Bone marrow (tissue), 2 donors: ENCODE results near the gene CIAO2A.
"Not testable (repeated sequence)": the region's sequence is repeated elsewhere in the genome, so short reads cannot be mapped to it uniquely, and the experiment has no call there.

Experiments
- DNase-seq, 2 donors: peaks; one replicate each; lab custom pipeline; 2025; lab: John Stamatoyannopoulos, UW

CIAO2A gene, protein sequence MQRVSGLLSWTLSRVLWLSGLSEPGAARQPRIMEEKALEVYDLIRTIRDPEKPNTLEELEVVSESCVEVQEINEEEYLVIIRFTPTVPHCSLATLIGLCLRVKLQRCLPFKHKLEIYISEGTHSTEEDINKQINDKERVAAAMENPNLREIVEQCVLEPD

DNA sequence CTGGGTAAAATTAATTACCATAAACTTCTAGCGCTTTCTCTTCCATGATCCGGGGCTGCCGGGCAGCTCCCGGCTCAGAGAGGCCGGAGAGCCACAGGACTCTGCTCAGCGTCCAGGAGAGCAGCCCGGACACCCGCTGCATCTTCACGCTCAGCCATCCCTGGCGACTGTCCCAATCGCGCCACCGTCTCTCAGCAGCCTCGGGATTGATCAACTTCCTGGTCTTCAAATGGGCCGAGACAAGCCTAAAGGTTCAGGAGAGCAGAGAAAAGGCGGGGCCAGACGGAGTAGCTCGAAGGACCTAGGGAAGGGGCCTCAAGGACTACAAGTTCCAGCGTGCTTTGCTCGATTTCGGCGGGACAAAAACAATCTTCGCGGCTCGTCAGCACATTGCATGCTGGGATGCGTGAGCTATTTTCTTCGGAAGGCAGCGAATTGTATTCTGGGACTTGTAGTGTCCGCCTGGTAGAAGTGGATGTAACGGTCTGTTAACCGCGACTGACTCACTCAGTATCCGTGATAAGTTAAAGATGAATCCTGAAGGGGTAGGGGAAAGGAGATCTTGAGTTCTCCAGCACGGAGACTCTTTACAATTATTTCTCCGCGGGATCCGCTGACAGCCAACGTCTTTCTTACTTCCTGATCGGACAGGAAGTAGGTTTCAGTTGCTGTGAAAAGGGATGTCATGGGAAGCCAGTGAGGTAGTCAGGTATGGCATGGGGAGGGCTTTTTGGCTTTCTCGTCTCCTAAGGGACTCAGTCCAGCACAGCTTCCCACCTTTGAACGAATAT is at the start of gene CIAO2A:
CIAO2A (minus strand) TSS at position 212 of the 791 bp plus-strand sequence; CDS start at position 142, 70 bp downstream.
- DNase-seq, result peak; percentile 68 to 99

DNA sequence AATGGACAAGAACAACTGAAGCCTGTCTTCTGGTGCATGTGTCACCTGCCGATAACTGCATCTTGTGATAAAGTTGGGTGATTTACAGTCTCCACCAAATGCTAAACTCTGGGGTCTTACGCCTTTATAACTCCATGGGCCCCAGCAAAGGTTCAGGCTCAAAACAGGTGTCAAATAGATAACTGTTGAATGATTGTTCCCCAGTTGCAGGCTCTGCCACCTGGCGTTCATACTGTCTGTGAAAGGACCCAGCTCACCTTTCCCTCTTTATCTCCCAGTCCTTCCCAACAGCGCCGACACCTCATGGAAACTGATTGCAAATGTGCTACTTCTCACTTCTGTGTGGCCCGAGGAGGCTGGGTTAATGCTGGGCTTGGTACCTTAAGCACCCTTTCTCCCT is 49.6 kb upstream of the CIAO2A start:
- DNase-seq, result no peak

DNA sequence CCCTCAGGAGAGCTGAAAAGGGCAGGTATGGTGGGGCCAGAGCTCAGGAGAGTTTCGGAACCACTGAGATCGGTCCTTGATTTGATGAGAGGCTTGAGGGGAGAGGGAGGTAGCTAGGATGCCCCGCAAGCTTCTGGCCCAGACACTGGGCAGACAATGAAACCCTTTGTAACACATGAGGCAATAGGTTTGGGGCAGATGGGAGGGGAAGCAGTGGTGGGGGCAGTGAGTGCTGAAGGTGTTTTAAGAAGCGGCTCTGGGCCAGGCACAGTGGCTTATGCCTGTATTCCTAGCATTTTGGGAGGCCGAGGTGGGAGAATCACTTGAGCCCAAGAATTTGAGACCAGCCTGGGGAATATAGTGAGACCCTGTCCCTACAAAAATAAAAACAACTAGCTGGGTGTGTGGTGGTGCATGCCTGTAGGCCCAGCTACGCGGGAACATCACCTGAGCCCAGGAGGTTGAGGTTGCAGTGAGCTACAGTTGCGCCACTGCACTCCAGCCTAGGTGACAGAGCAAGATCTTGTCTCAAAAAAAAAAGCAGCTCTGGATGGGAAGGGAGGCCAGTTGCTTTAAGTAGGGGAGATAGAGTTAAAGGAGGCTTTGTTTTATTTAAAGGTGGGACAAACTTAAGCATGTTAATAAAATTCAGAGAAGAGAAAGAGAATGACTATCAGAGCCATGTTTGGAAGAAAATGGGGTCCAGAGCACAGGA is 48.3 kb upstream of the CIAO2A start:
- no peak for DNase-seq

DNA sequence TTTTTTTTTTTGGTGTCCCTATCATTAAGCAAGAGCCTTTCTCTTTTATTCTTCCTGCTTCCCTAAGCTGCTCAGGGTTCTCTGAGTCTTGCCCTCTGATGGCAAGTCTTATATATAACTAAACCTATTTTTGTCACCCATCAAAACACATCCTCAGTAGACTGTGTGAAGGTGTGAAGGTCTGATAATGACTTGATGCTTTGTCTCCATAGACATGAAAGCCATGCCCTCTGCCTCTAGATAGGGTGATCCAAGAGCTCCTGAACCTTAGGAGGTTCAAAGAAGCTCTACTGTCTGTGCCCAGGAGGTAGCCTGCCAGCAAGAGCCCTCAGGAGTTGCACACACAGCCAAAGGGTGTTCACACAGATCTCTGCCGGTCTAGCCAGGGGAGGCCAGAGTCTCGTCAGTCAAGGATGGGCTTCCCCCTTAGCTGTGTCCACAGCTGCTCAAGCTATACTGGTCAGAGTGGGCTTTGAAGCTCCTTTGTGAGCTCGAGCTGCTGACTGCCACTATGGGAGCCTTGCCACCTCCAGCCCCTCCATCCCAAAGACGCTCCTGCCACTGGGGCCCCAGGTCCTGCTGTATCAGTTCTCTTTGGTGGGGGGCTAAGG is 44.8 kb upstream of the CIAO2A start:
- no peak for DNase-seq

DNA sequence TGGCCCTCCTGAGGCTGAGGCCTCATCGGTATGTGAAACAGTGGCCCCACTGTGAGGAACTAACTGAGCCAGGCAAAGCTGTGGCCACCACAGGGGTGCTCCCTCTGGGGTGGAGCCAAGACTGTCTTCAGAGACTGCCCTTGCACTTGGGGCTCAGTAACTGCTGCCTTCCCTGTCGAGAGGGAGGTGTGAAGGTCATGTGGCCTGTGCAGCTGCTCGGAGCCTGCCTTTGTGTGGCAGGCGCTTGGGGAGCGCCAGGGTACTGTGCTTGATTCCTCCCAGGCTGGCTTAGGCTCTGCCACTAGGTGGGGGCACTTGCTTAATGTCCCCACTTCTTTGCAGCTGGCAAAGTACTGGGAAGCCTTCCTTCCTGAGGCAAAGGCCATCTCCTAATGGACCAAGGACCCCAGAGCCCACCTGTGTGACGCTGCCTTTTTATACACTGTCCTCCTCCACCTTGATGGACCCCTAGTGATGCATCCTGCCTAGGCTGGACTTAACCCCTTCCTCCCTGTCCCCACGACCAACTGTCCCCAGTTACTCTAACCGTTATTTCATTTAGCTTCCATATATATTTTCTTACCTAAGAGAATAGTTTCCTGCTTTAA is 43.7 kb upstream of the CIAO2A start:
- DNase-seq, result no peak

DNA sequence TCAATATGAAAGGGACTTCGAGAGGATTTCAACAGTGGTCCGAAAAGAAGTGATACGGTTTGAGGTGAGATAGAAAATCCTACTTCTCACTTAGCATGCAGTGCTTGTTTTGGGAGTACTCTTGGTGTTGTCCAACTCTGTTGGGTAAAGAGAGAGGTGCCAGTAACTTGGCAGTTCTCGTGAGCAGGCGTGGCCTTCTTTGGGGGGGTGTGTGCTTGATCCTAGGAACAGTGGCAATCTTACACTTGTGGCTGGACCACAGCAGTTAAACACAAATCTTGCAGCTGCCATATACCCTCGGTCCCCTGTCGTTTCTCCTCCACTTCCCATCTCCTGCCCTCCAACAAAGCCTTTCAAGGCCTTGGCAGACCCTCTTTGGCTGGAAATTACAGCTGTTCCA is 42.7 kb upstream of the CIAO2A start:
- DNase-seq, result no peak

DNA sequence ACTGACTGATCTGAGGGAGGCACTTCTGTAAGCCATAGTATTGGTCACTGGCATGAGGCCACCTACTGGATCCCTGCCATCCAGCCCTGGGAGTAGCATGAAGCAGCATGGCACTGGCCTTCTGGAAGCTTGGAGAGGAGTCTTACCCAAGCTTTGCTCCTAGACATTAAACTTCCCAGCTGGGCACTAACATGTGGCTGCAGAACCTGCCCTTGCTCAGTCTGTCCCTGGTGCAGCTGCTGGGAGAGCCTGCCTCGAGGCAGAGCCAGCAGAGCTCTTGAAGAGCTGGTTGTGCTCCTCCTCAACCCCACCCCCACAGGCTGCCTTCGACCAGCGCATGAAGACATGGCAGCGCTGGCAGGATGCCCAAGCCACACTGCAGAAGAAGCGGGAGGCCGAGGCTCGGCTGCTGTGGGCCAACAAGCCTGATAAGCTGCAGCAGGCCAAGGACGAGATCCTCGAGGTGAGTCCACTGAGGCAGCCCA is 40.7 kb upstream of the CIAO2A start:
- DNase-seq, result no peak

DNA sequence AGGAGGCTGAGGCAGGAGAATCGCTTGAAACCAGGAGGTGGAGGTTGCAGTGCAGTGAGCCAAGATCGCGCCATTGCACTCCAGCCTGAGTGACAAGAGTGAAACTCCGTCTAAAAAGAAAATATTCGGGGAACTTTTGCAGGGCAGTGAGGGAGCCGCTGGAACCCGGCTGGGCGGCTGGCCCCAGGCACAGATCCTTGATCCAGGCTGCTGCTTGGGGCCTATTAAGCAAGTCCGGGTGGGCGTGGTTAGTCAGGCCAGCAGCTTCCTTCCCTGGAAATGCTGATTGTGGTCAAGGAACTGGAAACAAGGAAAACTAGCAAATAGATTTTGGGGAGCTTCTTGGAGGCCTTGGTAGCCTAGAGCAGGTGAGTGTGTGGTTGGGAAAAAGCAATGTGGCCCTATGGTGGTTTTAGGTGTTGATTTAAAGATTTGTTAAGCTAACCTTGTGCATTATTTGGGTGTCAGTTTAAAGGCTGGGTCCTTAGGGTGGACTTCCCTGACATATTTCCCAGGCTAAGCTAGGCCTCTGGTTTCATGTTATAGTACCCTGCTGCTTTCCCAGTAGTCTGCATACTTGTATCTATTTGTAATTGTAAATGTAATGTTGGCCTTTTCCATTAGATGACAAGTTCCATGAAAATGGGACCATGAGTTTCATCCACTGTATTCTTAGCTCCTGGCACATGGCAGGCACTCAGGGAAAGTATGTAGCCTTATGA is 40.1 kb upstream of the CIAO2A start:
- DNase-seq, result no peak

DNA sequence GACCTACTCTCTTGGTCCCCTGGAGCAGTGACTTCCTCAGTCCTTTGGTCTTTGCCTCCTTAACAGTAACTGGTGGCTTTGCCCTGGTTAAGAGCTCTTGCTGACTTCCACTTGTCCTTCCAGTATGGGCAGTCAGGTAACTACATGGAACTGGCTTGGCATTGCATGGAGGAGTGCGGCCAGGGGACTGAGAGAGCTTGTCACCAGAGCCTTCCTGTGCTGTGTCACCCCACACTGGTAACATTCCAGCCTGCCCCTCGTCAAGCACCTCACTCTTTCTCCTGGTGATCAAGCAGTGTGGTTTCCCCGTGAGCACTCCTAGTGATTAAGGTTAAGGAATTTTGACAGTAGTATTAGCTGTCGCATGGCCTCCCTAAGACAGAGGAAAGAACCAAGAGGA is 38.6 kb upstream of the CIAO2A start:
- no peak for DNase-seq

DNA sequence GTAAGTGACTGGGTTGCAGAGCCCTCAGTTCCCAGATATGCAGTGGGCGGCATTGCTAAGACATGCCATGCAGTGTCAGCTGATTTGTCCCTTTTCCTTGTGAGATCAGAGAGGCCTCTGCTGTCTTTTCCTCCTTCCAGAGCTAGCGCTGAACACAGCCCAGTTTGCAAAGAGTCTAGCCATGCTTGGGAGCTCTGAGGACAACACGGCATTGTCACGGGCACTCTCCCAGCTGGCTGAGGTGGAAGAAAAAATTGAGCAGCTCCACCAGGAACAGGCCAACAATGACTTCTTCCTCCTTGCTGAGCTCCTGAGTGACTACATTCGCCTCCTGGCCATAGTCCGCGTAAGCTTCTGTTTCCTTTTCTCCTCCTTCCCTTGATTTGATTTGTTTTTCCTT is 37.9 kb upstream of the CIAO2A start:
- DNase-seq, result no peak

DNA sequence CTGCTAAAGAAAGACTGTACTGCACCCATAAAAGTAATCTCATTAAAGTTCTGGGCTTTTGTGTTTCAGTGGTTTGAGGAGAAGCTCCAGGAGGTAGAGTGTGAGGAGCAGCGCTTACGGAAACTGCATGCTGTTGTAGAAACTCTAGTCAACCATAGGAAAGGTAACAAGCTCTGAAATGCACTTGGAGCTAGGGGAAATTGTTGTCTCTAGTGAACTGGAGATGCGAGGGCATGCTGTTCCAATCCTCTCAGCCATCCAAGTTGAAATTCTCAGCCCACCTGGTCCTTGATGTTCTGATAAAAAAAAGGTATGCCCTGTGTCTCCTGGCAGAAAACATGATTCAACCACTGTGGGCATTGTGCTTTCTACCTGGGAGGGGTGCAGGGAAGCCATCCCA is 36.5 kb upstream of the CIAO2A start:
- DNase-seq, result no peak

DNA sequence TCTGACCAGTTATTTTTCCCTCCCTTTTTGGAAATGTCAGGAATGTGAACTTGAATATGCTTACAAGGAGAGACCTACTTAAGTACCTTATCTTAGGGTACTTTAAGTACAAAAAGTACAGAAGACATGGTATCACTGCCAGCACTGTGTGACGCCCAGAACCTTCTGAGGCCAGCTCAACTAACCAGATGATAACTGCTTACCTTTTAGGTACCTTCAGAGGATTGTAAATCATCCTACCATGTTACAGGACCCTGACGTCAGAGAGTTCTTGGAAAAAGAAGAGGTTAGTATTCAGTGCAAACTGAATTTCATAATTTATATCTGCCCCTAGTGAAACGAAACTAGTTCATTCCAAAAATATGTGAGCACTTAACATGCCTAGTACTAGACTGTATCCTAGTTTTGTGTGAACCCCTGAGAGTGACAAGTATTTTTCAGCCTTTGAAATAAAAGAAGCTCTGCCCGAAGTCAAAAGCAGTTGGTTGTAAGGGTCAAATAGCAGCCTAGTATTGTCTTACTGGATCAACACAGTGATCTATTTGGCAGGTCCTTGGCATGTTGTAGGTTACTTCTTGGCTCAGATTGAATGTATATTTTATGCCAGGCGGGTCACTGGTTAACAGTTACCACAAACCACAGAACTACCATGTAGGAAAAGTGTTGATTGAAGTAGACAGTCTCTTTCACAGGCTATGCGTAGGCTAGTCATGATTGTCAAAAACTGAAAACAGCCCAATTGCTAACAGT is 34.1 kb upstream of the CIAO2A start:
- no peak for DNase-seq

DNA sequence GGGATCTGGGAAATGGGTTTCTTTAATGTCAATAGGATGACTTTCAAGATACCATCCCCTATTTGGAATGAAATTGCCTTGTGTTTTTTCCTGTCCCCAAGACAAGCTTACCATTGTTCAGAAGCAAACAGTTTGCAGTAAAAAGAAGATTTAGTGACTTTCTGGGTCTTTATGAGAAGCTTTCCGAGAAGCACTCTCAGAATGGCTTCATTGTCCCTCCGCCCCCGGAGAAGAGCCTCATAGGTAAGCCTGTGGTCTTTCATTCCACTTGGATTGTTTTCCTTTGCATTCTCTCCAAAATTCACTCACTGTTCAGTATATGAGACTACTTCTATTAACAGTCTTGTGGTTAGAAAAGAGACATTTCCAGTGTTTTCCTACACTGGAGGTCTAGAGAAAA is 32.3 kb upstream of the CIAO2A start:
- no peak for DNase-seq

DNA sequence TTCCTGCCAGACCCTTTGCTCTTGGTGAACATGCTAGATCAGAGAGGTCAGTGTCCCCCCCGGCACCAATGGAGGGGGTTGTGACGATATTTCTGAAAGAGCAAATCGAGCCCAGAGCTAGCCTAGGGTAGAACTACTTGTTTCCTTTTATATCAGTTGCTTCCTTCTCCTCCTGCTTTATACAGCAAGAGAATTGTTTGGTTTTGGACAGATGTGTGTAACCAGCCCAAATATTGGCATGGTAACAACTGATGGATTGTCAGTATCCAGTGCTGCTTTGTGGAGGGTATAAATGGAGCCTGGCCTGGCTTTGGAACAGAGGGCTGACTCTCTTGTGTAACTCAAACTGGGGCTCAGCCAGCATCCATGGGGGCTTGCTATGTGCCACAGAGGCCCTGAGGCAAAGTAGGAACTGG is 29.3 kb upstream of the CIAO2A start:
- DNase-seq, result no peak

DNA sequence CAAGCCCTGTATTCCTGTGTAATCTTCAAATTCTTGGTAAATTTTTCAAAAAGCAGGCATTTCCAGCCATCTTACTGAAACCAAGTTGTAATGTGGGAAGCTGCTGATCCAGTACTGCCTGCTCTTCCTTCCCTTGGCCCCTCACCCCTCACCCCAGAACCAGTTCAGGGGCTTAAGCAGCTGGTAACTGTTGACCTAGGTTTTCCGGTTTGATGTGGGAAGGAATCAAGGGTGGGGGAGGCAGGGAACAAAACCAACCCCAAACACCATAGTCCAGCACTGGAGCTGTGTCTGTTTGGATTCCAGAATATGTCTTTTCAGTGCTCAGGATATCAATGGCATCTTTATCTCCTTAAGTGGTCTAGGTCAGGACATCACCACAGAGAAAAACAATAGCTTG is 28.8 kb upstream of the CIAO2A start:
- DNase-seq, result no peak

DNA sequence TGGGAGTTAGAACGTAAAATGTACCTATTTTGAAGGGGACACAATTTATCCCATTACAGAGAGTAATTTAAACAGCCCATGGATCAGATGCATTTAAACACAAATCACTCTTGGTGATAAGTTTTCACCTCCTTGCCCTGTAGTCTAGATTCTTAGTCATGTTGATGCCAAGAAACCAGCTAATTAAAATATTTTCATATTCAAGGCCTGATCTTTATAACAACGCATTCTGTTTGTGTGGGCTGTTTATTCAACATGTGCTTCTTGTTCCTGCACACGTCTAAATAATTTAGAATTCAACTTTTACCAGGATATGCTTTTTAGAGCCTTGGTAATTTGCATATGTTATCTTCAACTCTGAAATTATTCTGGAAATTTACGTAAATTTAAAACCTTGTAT is 28.0 kb upstream of the CIAO2A start:
- DNase-seq, result no peak

DNA sequence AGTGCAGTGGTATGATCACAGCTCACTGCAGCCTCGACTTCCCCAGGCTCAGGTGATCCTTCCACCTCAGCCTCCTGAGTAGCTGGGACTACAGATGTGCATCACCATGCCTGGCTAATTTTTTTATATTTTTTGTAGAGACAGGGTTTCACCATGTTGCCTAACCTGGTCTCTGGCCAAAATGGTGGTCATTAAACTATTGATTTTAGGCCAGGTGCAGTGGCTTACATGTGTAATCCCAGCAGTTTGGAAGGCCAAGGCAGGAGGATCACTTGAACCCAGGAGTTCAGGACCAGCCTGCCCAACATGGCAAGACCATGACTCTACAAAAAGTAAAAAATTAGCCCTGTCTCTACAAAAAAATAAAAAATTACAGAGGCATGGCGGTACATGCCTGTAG is 26.7 kb upstream of the CIAO2A start:
- DNase-seq, result not testable (repeated sequence)

DNA sequence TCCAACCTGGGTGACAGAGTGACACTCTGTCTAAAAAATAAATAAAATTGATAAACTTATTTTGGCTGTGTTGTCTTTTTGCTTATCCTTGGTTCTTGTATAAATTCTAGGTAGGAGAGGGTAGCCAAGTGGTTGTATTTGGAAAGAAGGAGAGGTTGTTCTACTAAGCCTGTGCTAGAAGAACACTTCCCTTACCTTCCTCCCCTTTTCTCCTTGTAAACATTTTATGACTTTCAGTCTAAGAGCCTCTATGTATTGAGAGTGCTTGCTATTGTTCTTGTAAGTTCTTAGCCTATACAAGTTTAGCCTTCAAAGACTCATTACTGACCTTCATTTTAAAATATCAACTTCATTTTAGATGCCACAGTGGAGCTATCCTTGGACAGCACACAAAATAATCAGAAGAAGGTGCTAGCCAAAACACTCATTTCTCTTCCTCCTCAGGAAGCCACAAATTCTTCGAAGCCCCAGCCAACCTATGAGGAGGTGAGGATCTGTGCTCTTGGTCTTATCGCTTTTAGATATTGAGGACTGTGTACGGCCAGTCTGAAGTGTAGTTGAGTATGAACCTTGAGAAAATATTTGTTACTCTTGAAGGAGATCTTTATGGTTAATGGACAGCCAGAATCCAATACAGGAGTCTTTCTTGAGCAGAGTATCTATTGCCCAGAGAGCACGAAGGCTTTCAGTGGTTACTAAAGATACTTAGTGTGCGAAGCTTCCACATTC is 24.3 kb upstream of the CIAO2A start:
- no peak for DNase-seq

DNA sequence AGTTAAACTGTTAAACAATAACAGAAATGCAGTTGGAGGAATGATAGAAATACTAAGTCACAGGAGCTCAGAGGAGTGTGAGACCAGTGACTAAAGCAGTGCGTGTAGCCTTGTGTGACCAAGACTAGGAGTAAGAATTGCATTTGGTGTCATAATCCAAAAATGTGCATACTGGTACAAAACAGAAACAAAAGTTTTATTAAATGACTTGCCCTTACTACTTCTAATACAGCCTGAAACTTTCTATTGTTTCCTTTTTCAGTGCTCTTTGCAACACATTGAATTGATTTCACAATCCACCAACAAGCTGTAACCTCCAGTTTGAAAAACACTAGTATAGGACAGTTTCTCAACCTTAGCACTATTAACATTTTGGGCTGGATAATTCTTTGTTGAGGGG is 19.3 kb upstream of the CIAO2A start:
- DNase-seq, result no peak
